A204.1 (cell line): ENCODE measurements around the gene BTF3.

Source experiments
- FAIRE-seq: peaks from 2 replicates; lab custom pipeline; 2012; peaks lifted over from hg19 to GRCh38; lab: Jason Lieb, UNC

BTF3 gene

GRCh38 chr5:73525606-73526203 lies 27.5 kb downstream of the BTF3 start:
- no peak for FAIRE-seq

GRCh38 chr5:73528248-73528647 lies 30.0 kb downstream of the BTF3 start:
- no peak for FAIRE-seq

GRCh38 chr5:73529081-73529480 lies 30.8 kb downstream of the BTF3 start:
- FAIRE-seq, result no peak

- no peak for FAIRE-seq
Observed at GRCh38 chr5:73531356-73531755, 33.1 kb downstream of the BTF3 start.

GRCh38 chr5:73532195-73532594 lies 34.0 kb downstream of the BTF3 start:
- FAIRE-seq, result no peak

- no peak for FAIRE-seq
Observed at GRCh38 chr5:73534011-73534644, 35.9 kb downstream of the BTF3 start.

- FAIRE-seq, result no peak
Observed at GRCh38 chr5:73534971-73535370, 36.7 kb downstream of the BTF3 start.

- FAIRE-seq, result no peak
Observed at GRCh38 chr5:73539730-73540129, 41.5 kb downstream of the BTF3 start.

- no peak for FAIRE-seq
Observed at GRCh38 chr5:73540192-73540591, 42.0 kb downstream of the BTF3 start.

- FAIRE-seq, result no peak
Observed at GRCh38 chr5:73542020-73542419, 43.8 kb downstream of the BTF3 start.

GRCh38 chr5:73544429-73545402 lies 46.5 kb downstream of the BTF3 start:
- no peak for FAIRE-seq

GRCh38 chr5:73545403-73545779 lies 47.1 kb downstream of the BTF3 start:
- FAIRE-seq, result no peak

- no peak for FAIRE-seq
Observed at GRCh38 chr5:73550016-73550415, 51.8 kb downstream of the BTF3 start.

GRCh38 chr5:73552642-73553041 lies 54.4 kb downstream of the BTF3 start:
- FAIRE-seq, result no peak
